Left renal pelvis (tissue), 4 donors: ENCODE results near the gene TYW5. TPM values are rescaled to one million over a fixed set of nuclear protein-coding genes. Genes with fewer than 3 reads are reported as not detected.
A peak's percentile ranks its signal among the peaks of the same experiment; 100 is the strongest.

ENCODE experiments used
- DNase-seq, 4 donors: peaks; one replicate each; pipeline ENCODE4 v3.0.0-alpha.2; 2013; ENCODE audit warnings: low read depth in 4 of 4, low spot score in 3 of 4
- polyA plus RNA-seq, 4 donors: library from polyadenylated mRNA; unstranded; fragments of 120-200 nt; gene quantifications; one replicate each; pipeline ENCODE4 v1.2.1, GENCODE V29; 2013; ENCODE audit not compliant: insufficient read length in 4 of 4

Gene TYW5
- polyA plus RNA-seq, 4 donors, result 9.8 to 19.9 (median 14.7) TPM

DNA sequence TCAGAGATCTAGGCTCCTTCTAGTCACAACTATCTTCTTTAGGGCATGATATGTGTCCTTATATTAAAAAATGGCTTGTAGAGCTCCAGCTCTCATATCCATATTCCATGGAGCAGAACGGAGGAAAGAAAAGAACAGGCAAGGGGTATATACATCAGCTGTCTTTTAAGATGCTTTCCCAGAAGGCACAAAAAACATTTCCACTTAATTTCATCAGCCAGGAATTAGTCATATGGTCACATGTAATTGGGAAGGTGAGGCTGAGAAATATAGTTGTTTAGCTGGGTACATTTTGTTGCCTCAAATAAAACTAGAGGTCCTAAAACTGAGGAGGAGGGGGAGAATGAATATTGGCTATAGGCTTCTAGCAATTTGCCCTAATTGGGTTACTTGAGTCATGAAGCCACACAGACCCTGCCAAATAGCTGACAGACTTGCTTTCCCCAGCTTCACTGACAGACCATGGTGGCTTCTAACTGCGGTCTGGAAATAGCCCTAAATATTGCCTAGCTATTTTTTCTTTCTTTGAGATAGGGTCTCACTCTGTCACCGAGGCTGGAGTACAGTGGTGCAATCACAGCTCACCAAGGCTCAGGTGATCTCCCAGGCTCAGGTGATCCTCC lies 20.1 kb upstream of the TYW5 start:
- DNase-seq, result no peak

DNA sequence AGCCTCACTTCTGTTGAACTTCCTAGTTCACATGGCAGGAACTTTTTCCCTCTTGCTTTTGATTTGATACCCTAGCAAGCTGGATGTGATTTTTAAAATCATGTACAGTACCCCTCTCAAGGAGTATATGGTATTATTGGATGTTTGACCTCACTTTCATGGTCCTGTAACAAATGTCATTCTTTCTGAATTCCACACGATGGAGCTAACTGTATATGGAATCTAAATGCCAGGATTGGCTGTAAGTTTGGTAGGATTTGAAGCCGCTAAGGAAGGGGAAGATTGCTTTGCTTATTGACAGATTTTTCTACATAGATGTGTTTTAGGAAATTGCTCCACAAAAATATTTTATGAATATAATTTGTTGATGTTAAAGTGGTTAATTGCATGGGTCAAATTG lies 18.4 kb upstream of the TYW5 start:
- DNase-seq, result no peak

DNA sequence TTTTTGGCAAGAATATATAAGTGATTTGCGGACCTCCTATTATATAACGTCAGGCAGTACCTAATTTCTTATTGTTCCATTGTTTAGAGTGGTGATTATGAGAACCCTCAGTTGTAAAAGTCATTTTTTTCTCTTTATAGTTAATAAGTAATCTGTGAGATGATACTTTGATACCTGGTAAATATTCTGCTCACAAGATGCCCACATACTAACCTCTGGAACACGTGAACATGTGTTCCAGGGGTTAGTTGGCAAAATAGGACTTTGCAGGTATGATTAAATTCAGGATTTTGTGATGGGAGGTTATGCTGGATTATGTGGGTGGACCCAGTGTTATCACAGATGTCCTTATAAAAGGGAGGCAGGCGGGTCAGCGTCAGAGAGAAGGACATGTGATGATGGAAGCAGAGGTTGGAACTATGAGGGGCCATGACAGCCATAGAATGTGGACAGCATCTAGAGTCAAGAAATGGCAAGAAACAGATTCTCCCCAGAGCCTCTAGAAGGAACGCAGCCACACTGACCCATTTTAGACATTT lies 16.9 kb upstream of the TYW5 start:
- DNase-seq, result no peak

DNA sequence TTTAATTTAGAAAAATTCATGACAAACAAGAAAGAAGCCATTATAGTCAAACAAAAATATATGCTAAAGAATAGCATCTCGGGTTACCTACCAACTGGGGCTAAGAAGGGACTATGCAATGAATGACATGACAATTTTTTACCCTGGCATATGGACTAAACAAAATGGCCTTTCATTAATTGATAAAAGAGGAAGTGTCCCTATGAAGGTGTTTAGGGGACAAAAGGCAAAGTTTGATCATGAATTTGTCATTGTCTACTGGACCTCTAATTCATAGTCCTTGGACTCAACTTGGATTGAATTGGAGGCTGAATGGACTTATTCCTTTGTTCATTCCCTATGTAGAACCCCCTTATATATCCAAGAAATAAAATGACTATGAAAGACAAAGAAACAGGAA lies 12.8 kb upstream of the TYW5 start:
- no peak for DNase-seq

DNA sequence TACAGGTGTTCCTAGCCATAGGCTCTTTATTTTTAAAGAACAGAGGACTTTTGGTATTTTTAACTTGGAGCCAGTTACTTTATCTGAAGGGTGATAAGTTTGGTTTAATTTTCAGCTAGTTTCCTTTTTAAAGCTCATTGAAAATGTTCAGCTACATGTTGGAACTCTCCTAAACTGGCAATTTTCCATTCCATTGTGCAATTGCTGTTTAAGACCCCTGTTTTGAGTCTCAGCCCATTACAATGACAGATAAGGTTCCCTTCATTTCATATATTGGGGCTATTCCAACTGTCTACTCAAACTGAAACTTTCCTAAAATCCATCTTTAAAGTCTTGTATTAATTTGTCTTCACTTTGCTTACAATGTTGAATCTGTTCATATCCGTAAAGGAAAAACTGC lies 11.7 kb upstream of the TYW5 start:
- DNase-seq, result no peak

DNA sequence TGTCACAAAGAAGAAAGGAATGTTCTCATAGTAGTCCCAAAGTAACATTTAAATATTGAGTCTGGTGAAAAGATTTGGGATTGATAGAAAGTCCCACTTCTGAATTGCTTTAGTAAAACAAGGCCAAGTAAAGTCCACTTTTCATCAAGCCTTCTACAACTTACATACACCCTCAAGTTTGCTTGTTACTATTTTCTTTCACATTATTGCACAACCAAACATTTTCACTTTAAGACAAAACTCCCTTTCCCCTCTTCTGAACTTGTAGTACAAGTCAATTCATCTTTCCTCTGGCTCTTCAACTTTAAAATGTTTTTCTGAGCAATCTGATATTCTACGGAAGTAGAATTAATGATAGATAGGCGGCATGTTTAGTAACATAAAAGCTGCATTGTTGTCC lies 11.1 kb upstream of the TYW5 start:
- no peak for DNase-seq

DNA sequence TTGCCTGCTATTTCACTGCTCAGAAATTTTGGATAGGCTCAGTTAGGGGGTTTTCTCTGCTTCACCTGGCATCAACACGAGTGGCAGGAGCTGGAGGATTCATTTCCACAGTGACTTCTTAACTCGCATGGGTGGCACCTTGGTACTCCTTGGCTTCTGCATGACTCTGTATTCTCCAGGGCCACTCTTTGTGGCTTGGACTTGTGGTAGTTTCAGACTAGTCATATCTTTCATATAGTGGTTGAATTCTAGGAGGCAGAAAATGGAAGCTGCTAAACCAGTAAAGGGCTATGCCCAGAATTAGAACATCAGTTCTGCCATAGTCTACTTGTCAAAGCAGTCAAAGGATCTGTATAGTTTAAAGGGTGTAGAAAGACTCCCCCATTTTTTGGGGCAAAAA lies 6.9 kb upstream of the TYW5 start:
- no peak for DNase-seq

DNA sequence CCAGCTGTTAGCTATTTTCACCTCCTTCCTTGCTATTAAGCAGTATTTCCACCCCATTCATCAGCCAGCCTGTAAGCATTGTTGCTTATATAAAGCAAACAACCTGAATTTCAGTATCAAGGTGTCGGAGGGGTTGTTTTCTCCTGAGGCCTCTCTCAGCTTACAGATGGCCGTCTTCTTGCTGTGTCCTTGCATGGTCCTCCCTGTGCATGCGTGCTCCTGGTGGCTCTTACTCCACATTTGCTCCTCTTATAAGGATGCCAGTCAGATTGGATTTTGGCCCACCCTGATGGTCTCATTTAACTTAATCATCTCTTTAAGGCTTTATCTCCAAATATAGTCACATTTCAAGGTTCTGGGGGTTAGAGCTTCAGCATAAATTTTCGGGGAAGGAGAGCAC lies 2.7 kb upstream of the TYW5 start:
- DNase-seq, result no peak

DNA sequence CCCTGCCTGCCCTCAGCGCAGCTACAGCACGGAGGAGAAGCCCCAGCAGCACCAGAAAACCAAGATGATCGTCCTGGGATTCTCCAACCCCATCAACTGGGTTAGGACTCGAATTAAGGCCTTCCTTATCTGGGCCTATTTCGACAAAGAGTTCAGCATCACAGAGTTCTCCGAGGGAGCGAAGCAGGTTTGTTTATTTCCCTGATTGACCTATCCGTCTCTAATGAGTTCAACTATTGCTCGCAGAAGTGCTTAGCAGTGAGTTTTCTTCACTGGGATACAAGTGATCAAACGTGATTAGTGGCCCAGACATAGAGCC lies 730 bp upstream of the TYW5 start:
- DNase-seq, result no peak

DNA sequence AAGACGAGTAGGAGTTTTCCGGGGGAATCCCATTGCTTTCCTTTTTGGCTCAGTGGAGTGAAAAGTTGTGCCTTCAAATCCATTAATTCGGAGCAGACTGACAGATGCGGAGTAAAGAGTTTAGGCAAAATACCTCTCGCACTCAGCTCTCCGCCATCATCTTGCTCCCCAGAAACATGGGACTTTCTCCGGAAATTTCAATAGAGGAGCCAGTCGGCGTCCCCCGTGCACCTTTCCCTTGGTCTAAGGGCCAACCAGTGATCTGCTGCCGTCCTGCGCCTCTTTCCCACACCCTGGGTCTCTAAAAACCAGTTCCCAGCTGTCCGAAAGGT lies 318 bp downstream of the TYW5 start:
- DNase-seq, result peak in 1 of 4 donors; percentile 10

DNA sequence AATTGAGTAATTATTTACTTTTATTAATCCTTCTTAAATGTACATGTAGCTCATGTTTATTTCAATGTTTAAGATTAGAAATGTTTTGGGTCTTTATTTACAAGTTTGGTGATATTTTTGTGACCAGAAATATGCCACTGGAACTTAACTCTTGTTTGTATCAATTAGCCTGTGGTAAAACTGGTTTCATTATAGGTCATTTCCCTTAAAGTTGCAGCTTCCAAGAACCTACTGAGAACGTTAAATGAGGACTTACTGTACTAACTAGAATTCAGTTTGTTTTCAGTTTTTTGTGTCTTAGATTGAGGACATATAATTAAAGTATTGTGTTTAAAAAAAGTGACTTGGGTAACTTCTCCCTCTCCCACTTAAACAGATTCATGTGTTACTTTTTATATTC lies 4.3 kb downstream of the TYW5 start:
- DNase-seq, result no peak

DNA sequence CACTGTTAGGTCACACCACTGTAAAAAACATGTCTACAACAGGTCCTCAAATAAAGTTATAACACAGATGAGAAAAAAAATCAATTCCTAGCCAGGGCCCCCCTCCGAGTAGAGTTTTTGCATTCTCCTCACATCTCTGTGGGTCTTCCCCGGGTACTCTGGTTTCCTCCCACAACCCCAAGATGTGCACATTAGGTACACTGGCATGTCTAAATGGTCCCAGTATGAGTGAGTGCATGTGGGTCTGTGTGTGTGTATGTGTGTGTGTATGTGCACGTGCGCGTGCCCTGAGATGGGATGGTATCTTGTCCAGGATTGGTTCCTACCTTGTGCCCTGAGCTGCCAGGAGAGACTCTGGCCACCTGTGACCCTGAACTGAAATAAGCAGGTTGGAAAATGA lies 4.9 kb downstream of the TYW5 start:
- DNase-seq, result no peak

DNA sequence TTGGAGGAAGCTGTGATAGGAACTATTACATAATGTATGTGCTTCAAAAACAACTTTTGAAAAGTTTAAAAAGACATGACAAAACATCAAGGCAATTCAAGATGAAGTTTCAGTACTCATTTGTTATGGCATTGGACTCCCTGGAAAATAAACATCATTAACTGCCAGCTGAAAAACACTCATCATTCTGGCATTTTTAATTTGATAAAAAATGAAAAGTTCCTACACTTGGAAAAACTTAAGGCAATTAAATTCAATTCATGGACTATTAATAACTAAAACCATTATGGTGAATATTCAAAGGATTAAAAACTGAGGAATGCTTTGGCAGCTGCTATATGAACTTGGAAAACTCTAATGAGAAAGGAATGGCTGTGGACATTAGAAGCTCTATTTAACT lies 8.5 kb downstream of the TYW5 start:
- no peak for DNase-seq

DNA sequence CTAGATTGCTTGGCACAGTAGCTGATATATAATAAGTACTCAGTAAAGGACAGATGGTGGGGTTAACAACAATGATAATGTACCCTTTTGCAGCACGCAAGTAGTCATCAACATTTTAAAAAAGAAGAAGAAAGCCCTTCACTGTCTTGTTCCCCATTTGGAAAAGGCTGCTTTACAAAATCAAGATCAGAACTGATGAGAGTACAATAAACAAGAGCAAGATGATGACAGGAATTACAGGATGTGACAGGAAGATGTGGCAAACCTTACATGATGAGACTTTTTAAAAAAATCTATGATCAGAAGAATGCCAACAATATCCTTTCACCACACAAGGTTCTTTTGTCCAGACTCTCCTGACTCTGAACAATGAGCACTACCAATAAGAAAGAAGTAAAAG lies 9.1 kb downstream of the TYW5 start:
- DNase-seq, result no peak

DNA sequence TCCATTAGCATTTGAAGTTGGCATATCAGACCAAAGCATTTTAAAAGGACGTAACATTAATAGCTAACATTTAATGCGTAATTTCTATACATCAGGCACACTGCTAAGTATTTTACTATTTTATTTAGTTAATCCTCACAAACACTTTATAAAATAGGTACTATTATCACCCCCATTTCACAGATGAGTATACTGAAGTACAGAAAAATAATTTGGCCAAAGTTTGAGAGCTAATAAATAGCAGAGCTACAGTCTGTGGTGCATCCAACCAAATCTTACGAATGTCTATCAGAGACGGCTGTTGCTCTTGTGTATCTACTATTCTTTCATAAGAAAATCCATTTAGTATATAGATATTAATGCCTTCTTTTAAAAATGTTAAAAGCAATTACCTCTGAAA lies 11.9 kb downstream of the TYW5 start:
- DNase-seq, result no peak

DNA sequence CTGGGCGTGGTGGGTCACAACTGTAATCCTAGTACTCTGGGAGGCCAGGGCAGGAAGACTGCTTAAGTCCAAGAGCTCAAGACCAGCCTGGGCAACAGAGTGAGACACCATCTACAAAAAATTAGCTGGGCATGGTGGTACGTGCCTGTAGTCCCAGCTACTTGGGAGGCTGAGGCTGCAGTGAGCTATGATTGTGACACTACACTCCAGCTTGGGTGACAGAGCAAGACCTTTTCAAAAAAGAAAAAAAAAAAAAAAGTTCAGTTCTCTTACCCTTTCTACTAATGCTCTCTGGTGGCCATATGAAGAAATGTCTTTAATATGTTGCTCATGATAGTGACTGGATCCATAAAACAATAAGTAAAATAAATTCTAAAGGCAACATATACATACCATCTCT lies 14.9 kb downstream of the TYW5 start:
- no peak for DNase-seq

DNA sequence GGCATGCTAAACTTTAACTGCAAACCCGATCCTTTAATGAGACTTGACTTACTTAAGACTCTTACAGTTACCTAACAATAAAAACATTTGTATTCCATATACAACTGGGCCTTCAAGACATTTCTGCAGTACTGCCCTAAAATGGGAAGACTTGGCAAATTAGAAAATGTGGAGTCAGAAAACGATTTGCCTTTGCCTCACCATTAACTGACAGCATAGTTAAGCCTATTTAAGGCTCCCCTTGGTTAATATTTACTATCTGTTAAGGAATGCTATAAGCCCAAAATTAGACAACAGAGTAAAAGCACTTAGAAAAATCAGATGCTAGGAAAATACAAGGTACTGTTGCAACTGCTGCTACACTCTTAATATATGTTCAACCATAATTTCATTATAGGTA lies 18.7 kb downstream of the TYW5 start:
- DNase-seq, result no peak

DNA sequence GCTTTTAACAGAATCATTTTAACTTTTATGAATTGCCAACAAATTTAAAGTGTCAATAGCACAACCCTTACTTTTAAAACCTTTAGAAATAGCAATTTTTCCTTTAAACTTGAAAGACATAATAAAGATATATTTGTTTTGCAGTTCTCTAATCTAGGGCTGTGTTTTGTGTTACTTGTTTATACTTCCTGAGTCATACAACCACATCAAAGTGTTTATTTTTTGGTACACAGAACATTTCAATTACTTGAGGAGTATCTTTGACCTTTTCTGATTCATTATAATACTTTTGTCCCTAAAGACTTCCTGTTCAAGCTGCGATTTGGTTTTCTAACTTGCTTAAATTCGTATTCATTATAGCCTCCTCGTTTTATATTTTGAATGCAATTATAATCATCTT lies 21.8 kb downstream of the TYW5 start:
- DNase-seq, result no peak

DNA sequence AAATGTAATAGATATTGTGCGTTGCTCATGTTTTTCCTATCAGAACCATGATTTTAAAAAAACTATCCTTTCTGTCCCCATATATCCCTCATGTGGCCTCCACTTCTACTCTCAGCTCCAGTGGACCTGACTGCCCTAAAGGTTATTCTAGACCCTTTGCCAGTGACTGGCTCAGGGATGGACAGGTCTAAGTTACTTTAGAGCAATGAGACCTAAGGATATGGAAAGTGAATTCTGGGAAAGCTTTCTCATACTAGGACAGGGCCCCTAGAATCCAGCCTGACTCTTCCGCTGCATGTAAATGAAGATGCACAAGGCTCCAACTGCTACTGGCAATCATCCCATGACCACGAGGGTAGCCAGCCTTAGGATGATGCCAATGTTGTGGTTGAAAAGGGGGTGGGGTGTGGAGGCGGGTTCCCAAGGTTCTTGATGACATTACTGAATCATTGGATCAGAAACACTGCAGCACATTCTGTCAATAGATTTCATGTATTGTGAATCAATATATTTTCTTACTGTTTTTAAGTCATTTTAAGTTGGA lies 22.9 kb downstream of the TYW5 start:
- DNase-seq, result no peak

DNA sequence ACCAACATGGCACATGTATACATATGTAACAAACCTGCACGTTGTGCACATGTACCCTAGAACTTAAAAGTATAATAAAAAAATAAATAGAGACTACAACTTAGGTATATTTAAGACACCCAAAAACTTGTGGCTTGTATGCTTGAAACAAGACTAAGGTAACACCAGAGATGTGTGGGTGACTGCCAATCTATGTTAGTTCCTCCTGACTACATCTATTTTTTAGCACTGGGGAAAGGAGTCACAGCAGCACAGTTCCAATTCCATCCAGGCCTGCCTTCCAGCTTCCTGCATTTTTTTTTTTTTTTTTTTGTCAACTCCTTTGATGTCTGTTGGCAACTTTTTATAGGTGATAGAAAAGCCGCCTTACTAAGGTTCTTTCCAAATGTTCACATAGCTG lies 26.0 kb downstream of the TYW5 start:
- DNase-seq, result no peak

DNA sequence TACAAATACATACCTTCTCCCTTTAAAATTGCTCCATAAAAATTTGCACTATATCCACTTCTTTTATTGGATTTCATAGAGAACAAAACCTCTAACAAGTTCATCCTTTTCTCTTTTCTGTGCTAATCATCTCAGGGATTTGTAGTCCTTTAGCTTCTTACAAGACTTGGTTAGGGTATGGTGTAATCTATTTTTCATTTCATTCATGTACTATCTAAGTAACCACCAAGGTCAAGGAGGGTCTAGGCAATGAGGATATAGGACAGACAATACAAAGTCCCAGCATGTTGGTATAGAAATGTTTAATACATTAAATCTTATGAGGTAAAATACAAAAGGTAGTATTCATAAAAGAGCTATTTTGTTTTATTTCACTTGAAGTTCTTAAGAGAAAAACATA lies 26.7 kb downstream of the TYW5 start:
- no peak for DNase-seq

DNA sequence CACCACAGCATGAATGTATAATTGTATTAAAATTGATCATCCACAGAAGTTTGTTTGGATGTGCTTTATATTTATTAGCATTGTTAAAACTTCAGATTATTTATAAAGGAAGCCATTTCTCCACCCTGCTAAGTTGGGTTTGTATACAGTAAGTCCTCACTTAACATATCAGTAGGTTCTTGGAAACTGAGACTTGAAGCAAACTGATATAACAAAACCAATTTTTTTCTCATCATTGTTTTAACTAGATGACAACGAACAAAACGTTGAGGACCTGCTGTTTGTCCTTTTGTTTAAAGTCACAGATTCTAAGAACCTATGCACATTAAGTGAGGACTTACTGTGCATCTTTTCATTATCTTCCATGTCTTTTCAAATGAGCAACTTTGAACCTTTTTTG lies 27.1 kb downstream of the TYW5 start:
- no peak for DNase-seq

DNA sequence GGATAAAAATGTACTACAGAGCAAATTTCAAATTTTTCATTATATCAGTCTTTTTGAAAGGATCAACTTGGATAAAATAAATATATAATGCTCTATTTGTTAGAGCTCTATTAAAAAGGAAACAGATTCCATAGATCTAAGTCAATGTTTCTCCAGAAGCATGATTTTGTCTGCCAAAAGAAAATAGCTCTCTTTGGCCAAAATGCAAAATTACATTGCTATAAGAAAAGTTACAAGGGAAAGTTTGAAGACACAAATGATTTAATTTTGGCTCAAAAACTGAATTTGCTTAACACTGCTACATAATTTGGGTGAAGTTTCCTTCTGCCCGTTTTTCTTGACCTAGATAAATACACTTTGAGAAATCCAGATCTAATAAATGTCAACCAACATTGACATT lies 28.5 kb downstream of the TYW5 start:
- DNase-seq, result no peak
